HFFc6 (cell line): ENCODE measurements around the gene ERCC1. TPM values are rescaled to one million over a fixed set of nuclear protein-coding genes. Genes with fewer than 3 reads are reported as not detected.

Experiments used
- DNase-seq: peaks from one replicate; pipeline ENCODE4 v3.0.0-alpha.2; 2018
- H3K27ac Mint-ChIP-seq: 2 replicates; pipeline ENCODE4 v1.8.0; 2020; ENCODE audit warnings: mild to moderate bottlenecking, mixed read lengths
- H3K27me3 Mint-ChIP-seq: 2 replicates; pipeline ENCODE4 v1.8.0; 2021; ENCODE audit warnings: mild to moderate bottlenecking, moderate library complexity, mixed read lengths; ENCODE audit not compliant: insufficient read depth
- H3K36me3 Mint-ChIP-seq: 2 replicates; pipeline ENCODE4 v1.8.0; 2021; ENCODE audit warnings: low read depth, mixed read lengths
- H3K4me1 Mint-ChIP-seq: 2 replicates; pipeline ENCODE4 v1.8.0; 2020; ENCODE audit warnings: low read depth, mixed read lengths
- H3K4me3 Mint-ChIP-seq: 2 replicates; pipeline ENCODE4 v1.8.0; 2020; ENCODE audit warnings: mild to moderate bottlenecking, moderate library complexity, mixed read lengths
- H3K9me3 Mint-ChIP-seq: 2 replicates; pipeline ENCODE4 v1.8.0; 2020; ENCODE audit warnings: mild to moderate bottlenecking, mixed read lengths
- CTCF ChIP-seq: fragments of 200-600 bp; sonication (generic); IDR thresholded peaks from 2 replicates; pipeline ENCODE4 v1.5.0; 2021; ENCODE audit warnings: antibody characterized with exemption, mild to moderate bottlenecking
- total RNA-seq, 6 experiments: library from RNA; stranded (reverse); fragmentation: NEBNext Ultra II Directional; extraction: Animal tissue kit (Norgen Biotek cat#: 25700); gene quantifications; 2 replicates in 1 of 6; 3 replicates in 5 of 6; pipeline ENCODE4 v1.2.3, GENCODE V29; 2021

Gene ERCC1
- total RNA-seq, 6 experiments from 2014 or later, result 106 to 129 (median 117) TPM

DNA sequence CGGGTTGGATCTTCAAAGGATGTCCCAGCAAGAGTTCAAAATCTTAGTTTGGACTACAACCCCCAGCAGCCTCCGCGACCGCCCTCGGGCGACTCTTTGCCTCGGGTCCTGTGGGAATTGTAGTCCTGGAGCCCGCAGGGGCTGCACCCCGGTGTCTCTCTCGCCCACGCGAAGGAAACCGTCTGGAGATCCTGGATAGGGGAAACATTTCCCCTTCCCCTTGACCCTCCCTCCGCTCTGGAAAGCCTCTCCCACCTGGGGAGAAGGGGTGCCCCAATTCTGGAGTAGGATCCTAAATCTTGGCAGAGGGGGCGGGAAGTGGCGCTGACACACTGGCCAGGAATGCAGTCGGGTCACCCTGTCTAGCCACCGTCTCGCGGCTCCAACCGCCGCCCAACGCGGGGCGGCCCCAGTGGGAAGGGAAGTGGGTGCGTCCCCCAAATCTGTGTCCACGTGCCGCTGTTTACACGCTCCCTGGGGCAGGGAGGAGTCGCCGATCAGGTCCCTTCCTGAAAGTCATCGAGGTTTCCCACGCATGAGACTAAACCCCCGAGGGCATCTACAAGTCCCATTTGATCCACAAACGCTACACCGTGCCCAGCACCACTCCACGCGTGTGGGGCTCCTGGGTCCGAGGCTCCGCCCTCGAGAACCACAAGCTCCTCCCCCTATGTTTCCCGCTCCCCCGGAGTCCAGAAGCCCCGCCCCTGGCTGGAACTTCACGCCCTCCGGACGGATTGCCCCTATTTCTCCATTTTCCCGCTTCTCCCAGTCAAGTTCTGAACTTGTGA lies 18.1 kb downstream of the ERCC1 start:
- Mint-ChIP-seq H3K27me3 (peaks cover 17% of the 10 kb centered on the region), H3K36me3 (peaks cover 20% of the 10 kb centered on the region), H3K4me3 (peak overlapping the region; percentile 97), H3K27ac (peak overlapping the region; percentile 97), H3K4me1 (peaks cover 65% of the 10 kb centered on the region), H3K9me3 (no peaks in the 10 kb centered on the region)
- no peak for TF ChIP-seq CTCF
- DNase-seq, result peak; percentile 87

GRCh38 chr19:45404557-45405434 lies 18.9 kb downstream of the ERCC1 start, which contains the start of gene PPP1R13L:
PPP1R13L (minus strand) TSS chr19:45405069; CDS start chr19:45398318, 6,751 bp downstream.
- H3K36me3 Mint-ChIP-seq, result peaks cover 16% of the 10 kb centered on the region
- H3K27ac Mint-ChIP-seq, result peak within 1 kb of the TSS; percentile 97
- no peaks in the 10 kb centered on the region for H3K9me3 Mint-ChIP-seq
- H3K4me1 Mint-ChIP-seq, result peaks cover 65% of the 10 kb centered on the region
- no peak for TF ChIP-seq CTCF
- H3K4me3 Mint-ChIP-seq, result peak within 1 kb of the TSS; percentile 97
- H3K27me3 Mint-ChIP-seq, result peaks cover 17% of the 10 kb centered on the region
- no peak for DNase-seq

- Mint-ChIP-seq H3K4me1 (peaks cover 60% of the 10 kb centered on the region), H3K36me3 (peaks cover 11% of the 10 kb centered on the region), H3K27me3 (peaks cover 17% of the 10 kb centered on the region), H3K4me3 (peak overlapping the region; percentile 97), H3K27ac (peak overlapping the region; percentile 97), H3K9me3 (no peaks in the 10 kb centered on the region)
- TF ChIP-seq CTCF, result peak; percentile 75
- no peak for DNase-seq
These were observed 19.7 kb downstream of the ERCC1 start for GRCh38 chr19:45403781-45404556.

GRCh38 chr19:45403272-45403671 lies 20.4 kb downstream of the ERCC1 start:
- TF ChIP-seq CTCF, result no peak
- peaks cover 4% of the 10 kb centered on the region for H3K36me3 Mint-ChIP-seq
- H3K27me3 Mint-ChIP-seq, result peaks cover 15% of the 10 kb centered on the region
- H3K9me3 Mint-ChIP-seq, result no peaks in the 10 kb centered on the region
- H3K4me1 Mint-ChIP-seq, result peaks cover 59% of the 10 kb centered on the region
- no peak for DNase-seq
- H3K27ac Mint-ChIP-seq, result peak overlapping the region; percentile 51
- H3K4me3 Mint-ChIP-seq, result peak overlapping the region; percentile 97
